AG08396 (cell line): ENCODE measurements around the gene ZCCHC4.
"Not testable (repeated sequence)": the region's sequence is repeated elsewhere in the genome, so short reads cannot be mapped to it uniquely, and the experiment has no call there.

ENCODE experiments used
- DNase-seq: peaks from one replicate; pipeline ENCODE4 v3.0.0; 2012; ENCODE audit warnings: low spot score, mixed read lengths

ZCCHC4 gene

GRCh38 chr4:25321703-25322102 lies 9.1 kb downstream of the ZCCHC4 start:
- no peak for DNase-seq

- DNase-seq: not testable (repeated sequence)
Observed at GRCh38 chr4:25328463-25328862, 15.9 kb downstream of the ZCCHC4 start.

GRCh38 chr4:25330335-25330734 lies 17.8 kb downstream of the ZCCHC4 start:
- no peak for DNase-seq

GRCh38 chr4:25330905-25331808 lies 18.6 kb downstream of the ZCCHC4 start:
- no peak for DNase-seq

- DNase-seq: no peak
Observed at GRCh38 chr4:25343671-25344070, 31.1 kb downstream of the ZCCHC4 start.

- DNase-seq: no peak
Observed at GRCh38 chr4:25345744-25346143, 33.2 kb downstream of the ZCCHC4 start.

- no peak for DNase-seq
Observed at GRCh38 chr4:25346913-25347312, 34.3 kb downstream of the ZCCHC4 start.

GRCh38 chr4:25347473-25347872 lies 34.9 kb downstream of the ZCCHC4 start:
- no peak for DNase-seq

- DNase-seq: no peak
Observed at GRCh38 chr4:25347971-25348370, 35.4 kb downstream of the ZCCHC4 start.

GRCh38 chr4:25350561-25350960 lies 38.0 kb downstream of the ZCCHC4 start:
- no peak for DNase-seq

- peak; percentile 49 for DNase-seq
Observed at GRCh38 chr4:25351777-25352416, 39.3 kb downstream of the ZCCHC4 start.

GRCh38 chr4:25356068-25356467 lies 43.5 kb downstream of the ZCCHC4 start:
- DNase-seq: no peak

GRCh38 chr4:25358515-25359275 lies 46.1 kb downstream of the ZCCHC4 start:
- DNase-seq: no peak

- no peak for DNase-seq
Observed at GRCh38 chr4:25361253-25361652, 48.7 kb downstream of the ZCCHC4 start.

GRCh38 chr4:25367004-25367621 lies 54.5 kb downstream of the ZCCHC4 start:
- no peak for DNase-seq

GRCh38 chr4:25367877-25368276 lies 55.3 kb downstream of the ZCCHC4 start:
- DNase-seq: no peak

GRCh38 chr4:25368315-25368714 lies 55.7 kb downstream of the ZCCHC4 start:
- no peak for DNase-seq

GRCh38 chr4:25370242-25370641 lies 57.7 kb downstream of the ZCCHC4 start:
- DNase-seq: no peak

GRCh38 chr4:25372549-25372948 lies 60.0 kb downstream of the ZCCHC4 start:
- not testable (repeated sequence) for DNase-seq

GRCh38 chr4:25376754-25377571 lies 64.4 kb downstream of the ZCCHC4 start, which contains the start of gene ANAPC4:
TSS of gene ANAPC4 (plus strand) at chr4:25377263. CDS start at chr4:25377428, 165 bp downstream.
- peak; percentile 99 for DNase-seq
